GM18519 (cell line): ENCODE results near the gene SIRPG.
"Not testable (repeated sequence)": the region's sequence is repeated elsewhere in the genome, so short reads cannot be mapped to it uniquely, and the experiment has no call there.

ENCODE experiments used
- ATAC-seq: cut with Tn5 transposase; IDR thresholded peaks from one replicate; pipeline ENCODE4 v1.9.1; 2021; ENCODE audit warnings: mild to moderate bottlenecking, moderate library complexity; ENCODE audit not compliant: unreplicated experiment, low FRiP score

The SIRPG gene

DNA sequence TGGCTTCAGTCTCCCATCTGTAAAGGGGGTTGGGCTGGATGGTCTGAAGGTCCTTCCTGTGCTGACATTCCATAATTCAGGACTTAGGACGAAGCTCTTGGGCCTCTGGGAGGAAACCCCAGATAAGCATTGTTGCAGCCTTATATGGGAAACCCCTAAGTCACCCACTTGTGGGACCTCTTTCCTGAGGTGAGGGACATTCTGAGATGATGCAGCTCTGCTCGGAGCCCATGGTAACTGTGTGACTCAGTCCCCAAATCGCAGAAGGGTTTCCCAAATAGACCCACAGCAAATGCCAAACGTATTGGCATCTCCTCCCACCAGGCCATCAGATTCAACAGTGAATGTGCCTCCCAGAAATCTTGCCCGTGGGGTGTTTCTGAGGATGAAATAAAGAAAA, 47.2 kb downstream of the SIRPG start:
- not testable (repeated sequence) for ATAC-seq

DNA sequence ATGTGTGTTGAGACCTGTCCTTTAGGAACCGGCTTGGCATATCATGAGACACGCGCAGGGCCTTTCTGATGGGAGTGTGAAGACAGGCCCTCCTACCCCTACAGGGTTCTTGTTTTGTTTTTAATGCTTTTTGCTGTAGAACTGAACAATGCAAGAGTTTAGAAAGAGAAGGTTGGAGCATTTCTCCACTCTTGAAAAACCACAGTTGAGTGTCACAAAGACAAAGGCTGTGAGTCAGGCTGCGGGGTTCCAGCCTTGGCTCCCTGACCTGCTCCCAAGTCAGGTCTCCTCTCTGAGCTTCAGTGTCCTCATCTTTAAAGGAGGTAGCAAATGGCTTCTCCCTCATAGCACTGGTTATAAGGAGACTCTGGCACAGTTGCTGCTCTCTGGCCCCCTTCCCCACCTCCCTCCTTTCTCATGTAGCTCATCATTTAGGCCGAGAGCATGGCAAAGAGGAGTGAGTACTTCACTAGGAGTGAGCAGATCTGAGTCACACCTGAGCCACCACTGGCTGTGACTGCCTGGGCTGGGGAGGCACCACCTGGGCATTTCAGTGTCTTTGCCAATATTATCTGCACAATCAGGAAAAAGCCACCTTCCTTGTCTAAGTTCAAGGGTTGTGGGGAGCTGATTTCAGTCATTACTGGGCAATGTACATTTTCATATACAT, 48.8 kb downstream of the SIRPG start:
- not testable (repeated sequence) for ATAC-seq

DNA sequence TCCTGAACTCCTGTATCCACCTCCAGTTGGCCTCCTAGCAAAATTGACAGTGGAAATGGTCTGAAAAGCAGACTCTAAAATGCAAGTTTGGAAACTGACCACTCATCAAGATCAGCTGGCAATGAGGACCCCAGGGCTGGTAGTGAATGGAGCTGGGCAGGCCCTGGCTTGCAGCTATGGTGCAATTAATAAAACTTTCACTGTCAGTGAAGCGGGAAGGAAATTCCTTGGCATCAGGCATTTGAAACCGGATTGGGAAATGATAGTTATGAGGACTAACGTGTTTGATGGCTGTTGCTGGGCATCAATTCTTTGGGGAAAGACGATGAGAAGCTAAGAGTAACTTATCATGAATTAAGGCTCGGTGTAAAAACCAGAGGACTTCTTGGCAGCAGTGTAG, 56.8 kb downstream of the SIRPG start:
- no peak for ATAC-seq

DNA sequence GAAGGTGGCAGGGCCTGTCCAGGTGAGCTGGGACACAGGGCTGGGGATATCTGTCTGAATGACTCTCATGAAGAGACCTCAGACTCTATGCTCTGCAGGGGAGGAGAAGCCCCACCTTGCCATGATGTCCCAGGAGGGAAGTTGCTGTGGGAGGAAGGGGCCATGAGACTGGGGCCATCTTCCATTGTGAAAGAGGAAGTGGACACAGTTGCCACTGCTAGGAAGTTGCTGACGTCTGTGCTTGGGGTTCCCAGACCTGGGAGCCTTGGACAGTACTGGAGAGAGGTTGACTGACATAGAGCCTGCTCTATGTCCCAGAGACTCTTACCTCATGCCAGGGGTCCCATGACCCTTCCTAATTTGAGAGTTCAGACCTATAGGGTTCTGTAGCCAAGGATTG, 62.2 kb downstream of the SIRPG start:
- ATAC-seq = no peak

GRCh38 chr20:1588533-1589460, 68.8 kb downstream of the SIRPG start:
- ATAC-seq = no peak

DNA sequence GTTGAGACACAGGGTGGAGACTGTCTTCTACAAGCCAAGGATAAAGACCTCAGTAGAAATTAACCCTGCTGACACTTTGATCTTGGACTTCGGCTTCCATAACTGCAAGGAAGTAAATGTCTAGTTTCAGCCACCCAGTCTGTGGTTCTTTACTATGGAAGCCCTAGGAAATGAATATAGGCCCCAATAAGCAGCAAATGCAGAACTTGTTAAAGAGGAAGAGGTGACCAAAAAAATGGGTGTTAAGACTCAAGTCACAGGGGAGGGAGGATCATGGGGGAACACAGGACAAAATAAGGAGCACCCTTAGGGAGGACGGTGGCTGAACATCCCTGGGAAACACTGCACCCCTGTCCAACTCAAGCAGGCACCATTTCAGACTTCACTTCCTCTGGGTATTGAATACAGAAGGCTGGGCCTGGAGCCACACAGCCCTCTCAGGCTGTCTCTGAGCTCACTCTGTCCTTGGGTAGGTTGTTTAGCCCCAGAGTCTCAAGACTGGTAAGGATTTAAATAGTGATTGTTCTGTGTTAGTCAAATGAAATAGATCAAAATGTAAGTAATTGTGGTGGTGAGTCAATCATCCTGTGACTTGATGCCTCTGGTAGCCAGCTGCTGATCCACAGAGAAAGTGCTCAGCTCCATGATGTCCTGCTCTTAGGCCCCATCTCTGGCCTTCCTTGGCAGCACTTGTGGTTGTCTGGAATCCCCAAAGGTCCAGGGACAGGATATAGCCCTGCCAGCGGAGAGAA, 69.6 kb downstream of the SIRPG start:
- no peak for ATAC-seq

- ATAC-seq = no peak
Measured at GRCh38 chr20:1579488-1579887, 78.1 kb downstream of the SIRPG start.
